ELF-1 (cell line): Measurements from ENCODE around the gene NFATC2IP.
"Not testable (repeated sequence)": the region's sequence is repeated elsewhere in the genome, so short reads cannot be mapped to it uniquely, and the experiment has no call there.

ENCODE experiments used
- DNase-seq: peaks from one replicate; pipeline ENCODE4 v3.0.0-alpha.2; 2016; ENCODE audit warnings: low read depth, low spot score

Gene NFATC2IP

DNA sequence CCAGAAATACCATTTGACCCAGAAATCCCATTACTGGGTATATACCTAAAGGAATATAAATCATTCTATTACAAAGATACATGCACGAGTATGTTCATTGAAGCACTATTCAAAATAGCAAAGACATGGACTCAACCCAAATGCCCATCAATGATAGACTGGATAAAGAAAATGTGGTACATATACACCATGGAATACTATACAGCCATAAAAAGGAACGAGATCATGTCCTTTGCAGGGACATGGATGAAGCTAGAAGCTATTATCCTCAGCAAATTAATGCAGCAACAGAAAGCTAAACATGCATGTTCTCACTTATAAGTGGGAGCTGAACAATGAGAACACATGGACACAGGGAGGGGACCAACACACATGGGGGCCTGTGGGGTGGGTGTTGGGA lies 24.5 kb upstream of the NFATC2IP start:
- not testable (repeated sequence) for DNase-seq

- peak; percentile 18 for DNase-seq
Measured at GRCh38 chr16:28927815-28928214, 22.9 kb upstream of the NFATC2IP start.

GRCh38 chr16:28930203-28930602 lies 20.5 kb upstream of the NFATC2IP start:
- no peak for DNase-seq

- DNase-seq: no peak
Measured at GRCh38 chr16:28930652-28931051, 20.1 kb upstream of the NFATC2IP start.

GRCh38 chr16:28931801-28932225 lies 18.9 kb upstream of the NFATC2IP start, which contains the start of gene CD19:
Gene CD19 (plus strand): TSS chr16:28931971. CDS start chr16:28932001, 30 bp downstream.
- DNase-seq: no peak

DNA sequence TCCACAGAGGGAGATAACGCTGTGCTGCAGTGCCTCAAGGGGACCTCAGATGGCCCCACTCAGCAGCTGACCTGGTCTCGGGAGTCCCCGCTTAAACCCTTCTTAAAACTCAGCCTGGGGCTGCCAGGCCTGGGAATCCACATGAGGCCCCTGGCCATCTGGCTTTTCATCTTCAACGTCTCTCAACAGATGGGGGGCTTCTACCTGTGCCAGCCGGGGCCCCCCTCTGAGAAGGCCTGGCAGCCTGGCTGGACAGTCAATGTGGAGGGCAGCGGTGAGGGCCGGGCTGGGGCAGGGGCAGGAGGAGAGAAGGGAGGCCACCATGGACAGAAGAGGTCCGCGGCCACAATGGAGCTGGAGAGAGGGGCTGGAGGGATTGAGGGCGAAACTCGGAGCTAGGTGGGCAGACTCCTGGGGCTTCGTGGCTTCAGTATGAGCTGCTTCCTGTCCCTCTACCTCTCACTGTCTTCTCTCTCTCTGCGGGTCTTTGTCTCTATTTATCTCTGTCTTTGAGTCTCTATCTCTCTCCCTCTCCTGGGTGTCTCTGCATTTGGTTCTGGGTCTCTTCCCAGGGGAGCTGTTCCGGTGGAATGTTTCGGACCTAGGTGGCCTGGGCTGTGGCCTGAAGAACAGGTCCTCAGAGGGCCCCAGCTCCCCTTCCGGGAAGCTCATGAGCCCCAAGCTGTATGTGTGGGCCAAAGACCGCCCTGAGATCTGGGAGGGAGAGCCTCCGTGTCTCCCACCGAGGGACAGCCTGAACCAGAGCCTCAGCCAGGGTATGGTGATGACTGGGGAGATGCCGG lies 18.2 kb upstream of the NFATC2IP start:
- no peak for DNase-seq

DNA sequence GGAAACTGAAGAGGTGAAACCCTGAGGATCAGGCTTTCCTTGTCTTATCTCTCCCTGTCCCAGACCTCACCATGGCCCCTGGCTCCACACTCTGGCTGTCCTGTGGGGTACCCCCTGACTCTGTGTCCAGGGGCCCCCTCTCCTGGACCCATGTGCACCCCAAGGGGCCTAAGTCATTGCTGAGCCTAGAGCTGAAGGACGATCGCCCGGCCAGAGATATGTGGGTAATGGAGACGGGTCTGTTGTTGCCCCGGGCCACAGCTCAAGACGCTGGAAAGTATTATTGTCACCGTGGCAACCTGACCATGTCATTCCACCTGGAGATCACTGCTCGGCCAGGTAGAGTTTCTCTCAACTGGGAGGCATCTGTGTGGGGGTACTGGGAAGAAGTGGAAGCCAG lies 17.6 kb upstream of the NFATC2IP start:
- peak; percentile 47 for DNase-seq

DNA sequence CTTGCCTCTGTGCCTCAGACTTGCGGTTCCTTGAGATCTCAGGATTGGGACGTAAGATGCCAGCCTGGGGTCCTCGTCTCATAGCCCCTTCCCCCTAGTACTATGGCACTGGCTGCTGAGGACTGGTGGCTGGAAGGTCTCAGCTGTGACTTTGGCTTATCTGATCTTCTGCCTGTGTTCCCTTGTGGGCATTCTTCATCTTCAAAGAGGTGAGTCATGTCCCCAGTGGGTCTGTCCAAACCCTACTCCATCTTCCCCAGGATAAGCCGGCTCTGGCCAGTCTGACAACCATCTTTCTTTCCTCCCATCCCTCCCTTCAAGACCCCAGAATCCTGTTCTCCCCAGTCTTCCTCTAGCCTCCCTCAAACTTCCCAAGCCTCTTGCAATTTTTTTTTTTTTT lies 15.4 kb upstream of the NFATC2IP start:
- peak; percentile 9 for DNase-seq

DNA sequence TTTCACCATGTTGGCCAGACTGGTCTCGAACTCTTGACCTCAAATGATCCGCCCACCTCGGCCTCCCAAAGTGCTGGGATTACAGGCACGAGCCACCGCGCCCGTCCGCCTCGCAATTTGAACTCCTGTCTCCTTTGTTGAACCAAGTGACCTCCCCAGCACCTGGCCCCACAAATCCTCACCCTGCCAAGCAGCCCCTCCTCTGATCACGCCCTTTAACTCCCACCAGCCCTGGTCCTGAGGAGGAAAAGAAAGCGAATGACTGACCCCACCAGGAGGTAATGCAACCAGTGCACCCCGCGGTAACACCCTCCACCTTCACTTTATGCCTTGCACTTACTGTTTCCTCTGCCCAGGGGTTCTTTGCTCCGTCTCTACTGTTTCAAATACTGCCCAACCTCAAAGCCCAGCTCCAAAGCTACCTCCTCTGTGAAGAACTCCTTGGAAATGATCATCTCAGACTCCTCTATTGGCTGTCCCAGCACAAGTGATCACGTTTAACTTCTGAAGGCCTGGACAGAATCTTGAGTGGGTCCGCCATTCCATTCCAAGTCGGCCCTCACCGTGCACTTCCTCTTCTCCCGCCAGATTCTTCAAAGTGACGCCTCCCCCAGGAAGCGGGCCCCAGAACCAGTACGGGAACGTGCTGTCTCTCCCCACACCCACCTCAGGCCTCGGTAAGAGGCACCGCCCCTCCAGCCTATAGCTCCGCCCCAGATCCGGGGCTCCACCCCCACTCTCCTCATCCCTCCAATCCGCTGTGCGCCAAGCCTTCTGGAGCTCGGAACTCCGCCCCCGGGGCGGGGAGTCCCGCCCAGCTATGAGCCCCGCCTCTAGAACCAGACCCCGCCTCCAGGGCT lies 14.6 kb upstream of the NFATC2IP start:
- peak; percentile 98 for DNase-seq

DNA sequence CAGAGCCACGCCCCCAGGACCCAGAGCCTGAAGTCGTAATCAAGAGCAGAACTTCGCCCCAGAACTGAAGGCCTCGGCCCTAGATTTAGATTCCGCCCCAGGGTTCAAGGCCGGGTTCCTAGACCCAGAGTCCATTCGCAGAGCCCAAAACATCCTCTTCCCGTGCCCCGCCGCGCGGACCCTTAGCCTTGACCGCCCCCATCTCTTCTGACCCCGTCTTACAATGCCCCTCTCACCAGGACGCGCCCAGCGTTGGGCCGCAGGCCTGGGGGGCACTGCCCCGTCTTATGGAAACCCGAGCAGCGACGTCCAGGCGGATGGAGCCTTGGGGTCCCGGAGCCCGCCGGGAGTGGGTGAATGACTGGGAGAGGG lies 14.0 kb upstream of the NFATC2IP start:
- no peak for DNase-seq

DNA sequence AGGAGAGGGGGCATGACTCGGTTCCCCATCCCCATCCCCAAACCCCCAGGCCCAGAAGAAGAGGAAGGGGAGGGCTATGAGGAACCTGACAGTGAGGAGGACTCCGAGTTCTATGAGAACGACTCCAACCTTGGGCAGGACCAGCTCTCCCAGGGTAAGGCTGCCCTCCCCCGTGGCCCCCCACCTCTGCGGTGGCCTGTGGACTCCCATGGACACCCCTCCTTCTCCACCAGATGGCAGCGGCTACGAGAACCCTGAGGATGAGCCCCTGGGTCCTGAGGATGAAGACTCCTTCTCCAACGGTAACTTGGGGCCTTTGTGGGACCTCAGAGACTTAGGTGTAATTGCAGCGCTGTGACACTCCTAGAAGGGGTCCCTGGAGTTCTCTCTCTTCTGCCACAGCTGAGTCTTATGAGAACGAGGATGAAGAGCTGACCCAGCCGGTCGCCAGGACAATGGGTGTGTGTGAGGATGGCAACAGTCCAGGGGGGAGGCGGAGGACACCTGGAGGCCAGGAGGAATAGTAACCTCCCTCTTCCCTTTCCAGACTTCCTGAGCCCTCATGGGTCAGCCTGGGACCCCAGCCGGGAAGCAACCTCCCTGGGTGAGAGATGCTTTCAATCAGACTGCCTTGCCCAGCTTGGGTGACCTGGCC lies 13.4 kb upstream of the NFATC2IP start:
- DNase-seq: no peak

DNA sequence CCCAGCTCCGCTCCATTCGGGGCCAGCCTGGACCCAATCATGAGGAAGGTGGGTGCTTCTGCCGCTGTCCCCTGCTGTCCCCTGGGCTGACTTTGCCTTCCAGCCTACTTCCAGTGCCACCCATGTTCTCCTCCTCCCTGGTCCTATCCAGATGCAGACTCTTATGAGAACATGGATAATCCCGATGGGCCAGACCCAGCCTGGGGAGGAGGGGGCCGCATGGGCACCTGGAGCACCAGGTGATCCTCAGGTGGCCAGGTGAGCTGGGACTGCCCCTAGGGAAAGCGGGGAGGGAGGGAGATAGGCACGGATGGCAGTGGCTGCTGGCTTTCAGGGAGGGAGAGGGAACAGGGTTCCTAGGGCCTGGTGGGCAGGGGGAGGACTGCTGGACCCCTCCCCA lies 12.0 kb upstream of the NFATC2IP start:
- no peak for DNase-seq

GRCh38 chr16:28939825-28940224 lies 10.9 kb upstream of the NFATC2IP start:
- not testable (repeated sequence) for DNase-seq

DNA sequence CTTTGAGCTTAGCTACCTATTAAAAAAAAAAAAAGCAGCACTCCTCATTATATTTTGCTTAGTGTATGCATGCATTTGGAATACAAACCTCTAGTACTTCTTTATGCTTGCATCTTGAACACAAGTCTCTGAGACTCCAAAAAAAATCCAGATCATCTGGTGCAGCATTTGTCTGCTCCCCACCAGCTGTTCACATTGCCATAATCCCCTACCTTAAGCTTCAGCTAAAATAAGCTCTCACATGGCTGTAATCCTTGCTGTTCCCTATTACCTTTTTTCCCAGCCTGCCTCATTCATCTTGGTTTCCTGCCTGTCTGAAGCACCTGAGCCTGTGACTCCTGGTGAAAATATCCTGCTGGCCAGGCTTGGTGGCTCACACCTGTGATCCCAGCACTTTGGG lies 7.5 kb upstream of the NFATC2IP start:
- no peak for DNase-seq

GRCh38 chr16:28946681-28947080 lies 4.1 kb upstream of the NFATC2IP start:
- no peak for DNase-seq

DNA sequence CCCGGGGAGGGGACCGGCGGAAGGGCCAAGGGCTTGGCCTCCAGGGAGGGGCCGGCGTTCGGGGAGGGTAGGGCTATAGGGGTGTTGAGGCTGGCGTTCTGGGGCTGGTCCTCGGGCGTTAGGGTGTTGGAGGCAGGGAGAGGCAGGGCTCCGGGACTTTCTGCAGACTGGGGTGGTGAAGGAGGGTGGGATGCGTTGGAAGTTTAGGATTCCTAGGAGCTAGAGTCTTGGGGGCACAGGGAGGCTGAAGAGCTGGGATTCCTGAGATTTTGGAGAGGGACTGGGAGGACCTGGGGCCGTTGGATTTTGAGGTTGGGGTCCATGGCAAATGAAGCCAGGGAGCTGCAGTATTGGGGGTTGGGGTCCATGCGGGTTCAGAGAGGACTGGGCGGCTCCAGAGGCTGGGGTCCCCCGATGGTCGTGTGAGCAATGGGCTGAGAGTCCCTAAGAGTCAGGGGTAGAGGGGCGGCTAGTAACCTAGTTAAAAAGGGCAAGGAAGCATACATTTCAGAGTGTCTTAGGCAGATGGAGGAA lies 740 bp downstream of the NFATC2IP start:
- no peak for DNase-seq

GRCh38 chr16:28958216-28958615 lies 7.5 kb downstream of the NFATC2IP start:
- no peak for DNase-seq

GRCh38 chr16:28958836-28959235 lies 8.1 kb downstream of the NFATC2IP start:
- DNase-seq: no peak

DNA sequence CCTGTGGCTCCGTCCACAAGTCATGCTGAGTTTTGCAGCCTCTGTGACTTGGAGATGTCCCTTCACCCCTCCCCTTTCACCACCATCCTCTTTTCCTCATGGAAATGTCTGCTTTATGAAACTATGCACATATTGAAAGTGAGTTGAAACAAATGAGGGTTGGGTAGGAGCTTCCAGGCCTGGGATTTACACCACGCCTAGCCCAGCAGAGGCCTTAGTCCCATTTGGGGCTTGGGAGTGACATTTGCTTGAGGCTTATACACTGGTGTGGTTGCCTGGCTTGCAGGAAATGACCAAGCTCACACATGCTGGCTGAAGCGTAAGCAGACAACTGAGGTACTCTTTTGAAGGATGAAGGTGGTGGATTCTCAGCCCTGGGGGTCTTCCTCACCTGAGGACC lies 13.3 kb downstream of the NFATC2IP start:
- DNase-seq: no peak

DNA sequence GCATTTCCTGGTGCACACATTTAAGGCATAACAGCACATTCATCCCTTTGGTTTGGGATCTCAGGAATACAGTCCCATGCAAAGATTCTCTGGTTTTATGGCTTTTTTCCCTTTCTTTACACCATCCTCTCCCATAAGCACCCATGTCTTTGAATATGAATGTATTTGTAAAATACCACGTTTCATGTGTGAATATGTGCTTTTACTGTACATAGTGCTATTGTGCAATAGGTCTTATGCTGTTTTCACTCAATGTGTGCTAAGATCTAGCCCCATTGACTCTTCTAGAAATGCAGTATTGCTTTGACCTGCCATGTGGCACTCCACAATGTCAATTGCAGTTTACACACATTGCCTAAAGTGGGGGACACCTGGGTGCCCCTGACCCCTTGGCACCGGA lies 13.8 kb downstream of the NFATC2IP start:
- DNase-seq: no peak

GRCh38 chr16:28967156-28967555 lies 16.4 kb downstream of the NFATC2IP start:
- no peak for DNase-seq

DNA sequence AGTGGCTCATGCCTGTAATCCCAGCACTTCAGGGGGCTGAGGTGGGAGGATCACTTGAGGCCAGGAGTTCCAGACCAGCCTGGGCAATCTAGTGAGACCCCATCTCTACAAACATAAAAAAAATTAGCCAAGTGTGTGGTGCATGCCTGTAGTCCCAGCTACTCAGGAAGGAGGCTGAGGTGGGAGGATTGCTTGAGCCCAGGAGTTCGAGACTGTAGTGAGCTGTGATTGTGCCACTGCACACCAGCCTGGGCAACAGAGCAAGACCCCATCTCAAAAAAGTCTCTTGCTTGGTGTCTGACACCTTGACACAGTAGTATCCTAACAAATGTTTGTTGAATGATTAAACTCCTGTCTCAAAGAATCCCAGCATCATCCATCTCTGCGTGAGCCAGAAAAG lies 19.0 kb downstream of the NFATC2IP start:
- DNase-seq: not testable (repeated sequence)
